ENCODE data around the gene PRRC2C. TPM values are rescaled to one million over a fixed set of nuclear protein-coding genes. Genes with fewer than 3 reads are reported as not detected.
A peak's percentile ranks its signal among the peaks of the same experiment; 100 is the strongest.

Gene PRRC2C
- total RNA-seq, 1 experiment from 2014 or later, result 199 TPM

DNA sequence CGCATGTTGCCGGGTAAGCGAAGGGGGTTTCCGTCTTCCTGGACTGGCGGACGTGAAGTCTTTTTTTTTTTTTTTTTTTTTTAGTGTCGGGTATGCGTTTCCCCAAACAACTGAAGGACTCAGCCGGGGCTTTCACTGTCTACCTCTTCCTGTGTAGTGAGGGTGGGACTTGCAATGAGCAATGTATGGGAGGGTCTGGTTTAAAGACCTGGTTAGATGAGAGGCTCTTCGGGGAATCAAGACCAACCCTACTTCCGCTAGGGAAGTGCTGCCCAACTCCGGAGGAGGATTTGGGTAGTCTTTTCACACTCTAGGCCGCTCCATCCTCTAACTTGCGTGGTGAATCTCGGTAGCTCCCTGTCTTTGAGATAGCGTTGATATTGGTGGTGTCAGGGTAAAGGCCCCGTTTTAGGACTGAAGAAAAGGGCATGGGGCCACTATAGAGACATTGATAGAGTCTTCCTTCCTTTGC lies 754 bp downstream of the PRRC2C start:
- no peaks in the 10 kb centered on the region for H3F3A ChIP-seq (ENCODE audit: low read length, unreplicated experiment)
- peaks cover 33% of the 10 kb centered on the region for H3K4me1 ChIP-seq (ENCODE audit: insufficient read depth, low read length)
- ATAC-seq (peak; percentile 61), DNase-seq (peak; percentile 84)
- H3K36me3 ChIP-seq (ENCODE audit: low read depth, low read length), result peaks cover 20% of the 10 kb centered on the region
- H3K9ac ChIP-seq (ENCODE audit: low read length), result peak overlapping the region; percentile 94
- H3K4me3 ChIP-seq (ENCODE audit: low read length), result peak overlapping the region; percentile 82
- peak overlapping the region; percentile 85 for H3K4me2 ChIP-seq (ENCODE audit: low read length)
- TF ChIP-seq, protein P1, sequence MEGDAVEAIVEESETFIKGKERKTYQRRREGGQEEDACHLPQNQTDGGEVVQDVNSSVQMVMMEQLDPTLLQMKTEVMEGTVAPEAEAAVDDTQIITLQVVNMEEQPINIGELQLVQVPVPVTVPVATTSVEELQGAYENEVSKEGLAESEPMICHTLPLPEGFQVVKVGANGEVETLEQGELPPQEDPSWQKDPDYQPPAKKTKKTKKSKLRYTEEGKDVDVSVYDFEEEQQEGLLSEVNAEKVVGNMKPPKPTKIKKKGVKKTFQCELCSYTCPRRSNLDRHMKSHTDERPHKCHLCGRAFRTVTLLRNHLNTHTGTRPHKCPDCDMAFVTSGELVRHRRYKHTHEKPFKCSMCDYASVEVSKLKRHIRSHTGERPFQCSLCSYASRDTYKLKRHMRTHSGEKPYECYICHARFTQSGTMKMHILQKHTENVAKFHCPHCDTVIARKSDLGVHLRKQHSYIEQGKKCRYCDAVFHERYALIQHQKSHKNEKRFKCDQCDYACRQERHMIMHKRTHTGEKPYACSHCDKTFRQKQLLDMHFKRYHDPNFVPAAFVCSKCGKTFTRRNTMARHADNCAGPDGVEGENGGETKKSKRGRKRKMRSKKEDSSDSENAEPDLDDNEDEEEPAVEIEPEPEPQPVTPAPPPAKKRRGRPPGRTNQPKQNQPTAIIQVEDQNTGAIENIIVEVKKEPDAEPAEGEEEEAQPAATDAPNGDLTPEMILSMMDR (conservative IDR thresholded peaks at IDR 0.05; ENCODE audit: low read depth, low read length), result no peak
- no peak for TF ChIP-seq EZH2 (IDR thresholded peaks at IDR 0.05; ENCODE audit: low read length, unreplicated experiment)
- POLR2A ChIA-PET (ENCODE audit: unreplicated experiment), result interaction anchor here (0.6 kb wide), 1 partner anchor 69 kb away, joined by 3 read pairs; no protein-coding TSS in a partner anchor
- no peaks in the 10 kb centered on the region for H3K9me3 ChIP-seq (ENCODE audit: low read length)
- peak overlapping the region; percentile 84 for H3K27ac ChIP-seq (ENCODE audit: low read length)
- CTCF ChIA-PET, result interaction anchor here (0.6 to 2.4 kb wide), 6 partner anchors 40 to 230 kb away, joined by 3 to 16 read pairs (median 4); partner anchors contain the start of gene FMO4
- H4K20me1 ChIP-seq (ENCODE audit: low read length), result peaks cover 49% of the 10 kb centered on the region
- no peaks in the 10 kb centered on the region for H3K27me3 ChIP-seq (ENCODE audit: low read length)
- H2AFZ ChIP-seq (ENCODE audit: low read length), result peak overlapping the region; percentile 90
- TSS peak; percentile 39 for BruUV-seq (replicated peaks)
- intact Hi-C loops (cut with micrococcal nuclease), result loop anchor here (5.0 kb wide), 4 partner anchors 46 to 296 kb away; partner anchors contain the start of genes FMO1 and METTL13
- H3K79me2 ChIP-seq (ENCODE audit: low read length), result peaks cover 58% of the 10 kb centered on the region
- H3K9me2 ChIP-seq (replicated peaks; ENCODE audit: low read length), result no peaks in the 10 kb centered on the region

DNA sequence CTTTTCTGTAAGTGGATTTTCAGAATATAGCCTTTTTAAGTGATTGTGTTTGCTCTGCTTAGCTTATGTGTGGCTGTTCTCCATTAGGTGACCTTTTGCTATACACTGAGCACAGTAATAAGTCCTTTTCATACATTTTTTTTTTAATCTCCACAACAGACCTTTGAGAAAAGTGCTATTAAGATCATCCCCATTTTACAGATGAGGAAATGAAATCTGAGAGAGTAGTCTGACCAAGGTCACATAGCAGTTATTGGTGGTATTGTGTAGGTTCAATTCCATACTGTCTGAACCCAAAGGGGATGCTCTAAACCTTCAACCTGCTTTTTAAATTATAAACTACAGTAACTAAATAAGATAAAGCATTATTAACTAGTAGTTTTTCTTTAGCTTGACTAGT lies 1.7 kb downstream of the PRRC2C start:
- peaks cover 56% of the 10 kb centered on the region for H4K20me1 ChIP-seq (ENCODE audit: low read length)
- peaks cover 27% of the 10 kb centered on the region for H3K36me3 ChIP-seq (ENCODE audit: low read depth, low read length)
- peak overlapping the region; percentile 85 for H3K4me2 ChIP-seq (ENCODE audit: low read length)
- intact Hi-C loops (cut with micrococcal nuclease), result loop anchor here (5.0 kb wide), 4 partner anchors 45 to 295 kb away; partner anchors contain the start of genes FMO1 and METTL13
- no peaks in the 10 kb centered on the region for H3K9me3 ChIP-seq (ENCODE audit: low read length)
- ATAC-seq (no peak), DNase-seq (no peak)
- ChIA-PET CTCF (interaction anchor here (2.4 kb wide), 1 partner anchor 173 kb away, joined by 16 read pairs; the partner anchor contains the start of gene FMO4), POLR2A (ENCODE audit: unreplicated experiment) (no interaction called here)
- TF ChIP-seq EZH2phosphoT487 (IDR thresholded peaks at IDR 0.05; ENCODE audit: borderline replicate concordance, low read length) (no peak), EZH2 (IDR thresholded peaks at IDR 0.05; ENCODE audit: low read length, unreplicated experiment) (no peak)
- TF ChIP-seq, protein P1 (conservative IDR thresholded peaks at IDR 0.05; ENCODE audit: low read depth, low read length), result no peak
- H3K9ac ChIP-seq (ENCODE audit: low read length), result peak overlapping the region; percentile 94
- H3K79me2 ChIP-seq (ENCODE audit: low read length), result peaks cover 68% of the 10 kb centered on the region
- H3K9me2 ChIP-seq (replicated peaks; ENCODE audit: low read length), result no peaks in the 10 kb centered on the region
- H3F3A ChIP-seq (ENCODE audit: low read length, unreplicated experiment), result no peaks in the 10 kb centered on the region
- peaks cover 33% of the 10 kb centered on the region for H3K4me1 ChIP-seq (ENCODE audit: insufficient read depth, low read length)
- peak overlapping the region; percentile 82 for H3K4me3 ChIP-seq (ENCODE audit: low read length)
- H3K27me3 ChIP-seq (ENCODE audit: low read length), result no peaks in the 10 kb centered on the region
- no TSS peak for BruUV-seq (replicated peaks)
- no peak overlapping the region for H3K27ac ChIP-seq (ENCODE audit: low read length)
- H2AFZ ChIP-seq (ENCODE audit: low read length), result no peak overlapping the region

All from PC-3 (cell line).